Measurements from ENCODE around the gene ANKRD6.
"Not testable (repeated sequence)": the region's sequence is repeated elsewhere in the genome, so short reads cannot be mapped to it uniquely, and the experiment has no call there.

The ANKRD6 gene

DNA sequence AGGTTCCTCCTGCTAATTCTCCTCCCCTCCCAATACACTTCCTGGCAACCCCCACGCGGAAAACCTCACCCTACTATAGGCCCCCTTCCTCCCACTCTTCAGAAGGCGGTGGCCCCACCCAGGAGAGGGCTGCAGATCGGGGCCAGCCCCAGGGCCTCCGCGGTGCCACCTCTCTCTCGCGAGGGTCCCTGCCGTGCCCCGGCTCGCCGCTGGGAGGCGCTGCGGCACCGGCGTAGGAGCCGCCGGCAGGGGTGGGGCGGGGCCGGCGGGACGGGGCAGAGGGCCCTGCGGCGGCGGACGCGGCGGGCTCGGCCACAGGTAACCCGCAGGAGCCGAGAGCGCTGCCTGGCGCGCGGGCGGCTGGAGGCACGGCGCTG is at the start of gene ANKRD6:
ANKRD6 (plus strand) TSS at position 278 of the 377 bp plus-strand sequence. CDS start 133,825 bp downstream, outside the sequence.
- DNase-seq = peak; percentile 82 to 93 (median 90)

DNA sequence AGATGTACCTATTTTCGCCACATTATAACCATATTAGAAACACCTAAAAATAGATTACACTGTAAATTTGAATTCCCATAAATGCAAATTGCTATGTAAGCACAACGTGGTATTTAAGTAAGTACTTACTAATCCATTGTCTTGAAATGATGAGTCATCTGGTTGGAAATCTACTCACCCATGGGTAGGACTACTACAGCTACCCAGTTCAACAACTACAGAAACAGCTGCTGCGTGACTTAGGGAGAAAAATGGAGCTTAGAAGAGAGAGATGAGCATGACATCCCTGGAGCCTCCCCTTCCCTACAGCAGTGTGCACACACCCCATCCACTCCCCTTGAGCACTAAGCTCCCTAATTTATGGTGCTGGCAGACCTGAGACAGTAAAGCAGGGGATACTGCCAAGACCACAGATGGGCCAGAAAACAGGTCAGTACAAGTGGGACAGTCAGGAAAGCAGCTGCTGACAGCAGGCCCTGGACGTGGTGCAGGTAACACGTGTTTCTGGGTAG is 47.7 kb upstream of the ANKRD6 start:
- peak; percentile 20 to 68 (median 50) for DNase-seq

DNA sequence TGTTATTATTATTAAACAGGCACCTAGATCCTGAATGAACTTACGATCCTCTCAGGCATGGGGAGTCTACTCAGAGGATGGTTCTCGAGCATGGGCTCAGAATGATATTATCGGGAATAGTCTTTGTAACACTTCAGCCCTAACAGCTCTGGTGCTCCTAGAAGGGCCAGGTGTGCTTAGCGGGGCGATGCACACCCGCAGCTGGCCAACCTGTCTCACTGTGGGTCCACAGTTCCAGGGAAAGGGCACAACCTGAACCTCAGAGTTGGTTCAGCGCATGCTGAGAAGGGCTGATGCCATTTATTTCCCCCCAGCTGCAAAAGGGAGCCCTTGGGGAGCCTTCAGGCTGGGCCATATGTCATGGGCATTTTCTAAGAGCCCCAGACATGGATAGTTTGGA is 47.1 kb upstream of the ANKRD6 start:
- no peak for DNase-seq

DNA sequence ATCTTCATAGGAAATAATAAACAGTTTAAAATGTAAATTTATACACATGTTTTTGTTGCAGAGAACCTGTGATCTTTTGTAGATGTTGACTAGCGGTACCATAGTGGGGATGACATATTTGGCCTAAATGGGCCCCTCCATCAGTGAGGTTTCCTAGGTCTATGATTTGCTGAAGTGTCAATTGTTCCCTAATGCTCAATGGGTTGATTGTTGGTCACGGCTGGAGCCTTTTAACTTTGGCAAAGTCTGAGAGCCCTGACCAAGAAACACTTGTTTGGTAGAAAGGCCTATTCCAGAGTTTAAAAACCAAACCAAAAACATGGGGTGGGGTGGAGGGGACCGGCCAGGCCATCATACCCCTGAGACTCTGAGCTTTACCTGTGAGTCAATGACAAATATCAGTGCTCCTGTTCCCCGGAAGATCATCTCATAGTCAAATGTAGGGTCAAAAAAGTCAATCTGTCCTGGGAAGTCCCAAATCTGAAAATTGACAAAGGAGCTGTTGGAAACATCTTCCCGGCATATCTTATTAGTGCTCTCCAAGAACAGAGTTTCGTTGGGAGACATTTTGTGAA is 45.9 kb upstream of the ANKRD6 start:
- no peak for DNase-seq

DNA sequence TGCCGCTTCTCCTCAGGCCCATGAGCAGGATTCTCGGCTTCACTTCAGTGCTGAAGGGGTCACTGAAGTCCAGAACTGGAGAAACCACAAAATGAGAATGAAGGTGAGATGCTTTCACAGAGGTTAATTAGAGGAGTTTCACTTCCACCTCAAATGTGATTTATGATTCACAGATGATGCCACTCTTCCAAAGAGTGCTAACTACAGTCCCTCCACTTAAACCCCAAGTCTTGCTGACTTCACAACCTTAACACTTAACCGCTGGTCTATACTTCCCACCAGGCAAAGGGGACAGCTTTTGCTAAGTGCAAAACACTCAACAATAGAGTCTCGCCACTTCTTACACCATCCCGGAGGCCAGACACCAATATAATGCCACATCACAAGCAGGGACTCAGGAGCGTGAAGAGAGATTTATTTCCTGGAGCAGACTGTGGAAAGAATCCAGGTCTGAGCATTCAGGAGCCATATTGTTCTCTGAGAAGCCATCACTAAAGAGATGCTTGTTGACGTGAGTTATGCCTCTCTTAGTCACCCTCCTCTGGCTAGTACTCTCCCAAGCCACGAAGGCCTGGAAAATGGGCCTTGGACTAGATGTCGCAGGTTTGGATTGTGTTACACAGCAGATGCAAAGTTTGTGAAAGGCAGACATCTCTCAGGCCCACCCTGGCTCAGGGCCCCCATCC is 45.3 kb upstream of the ANKRD6 start:
- DNase-seq = no peak

DNA sequence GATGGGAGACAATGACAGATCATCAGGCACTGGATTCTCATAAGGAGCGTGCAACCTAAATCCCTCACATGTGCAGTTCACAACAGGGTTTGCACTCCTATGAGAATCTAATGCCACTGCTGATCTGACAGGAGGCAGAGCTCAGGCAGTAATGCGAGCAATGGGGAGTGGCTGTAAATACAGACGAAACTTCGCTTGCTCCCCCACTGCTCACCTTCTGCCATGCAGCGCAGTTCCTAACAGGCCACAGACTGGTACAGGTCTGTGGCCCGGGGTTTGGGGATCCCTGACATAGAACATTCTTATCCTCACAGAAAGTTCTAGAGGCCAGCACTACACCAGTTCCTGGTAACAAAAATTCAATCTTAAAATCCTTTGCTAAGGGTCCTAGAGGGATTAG is 44.1 kb upstream of the ANKRD6 start:
- DNase-seq = no peak

DNA sequence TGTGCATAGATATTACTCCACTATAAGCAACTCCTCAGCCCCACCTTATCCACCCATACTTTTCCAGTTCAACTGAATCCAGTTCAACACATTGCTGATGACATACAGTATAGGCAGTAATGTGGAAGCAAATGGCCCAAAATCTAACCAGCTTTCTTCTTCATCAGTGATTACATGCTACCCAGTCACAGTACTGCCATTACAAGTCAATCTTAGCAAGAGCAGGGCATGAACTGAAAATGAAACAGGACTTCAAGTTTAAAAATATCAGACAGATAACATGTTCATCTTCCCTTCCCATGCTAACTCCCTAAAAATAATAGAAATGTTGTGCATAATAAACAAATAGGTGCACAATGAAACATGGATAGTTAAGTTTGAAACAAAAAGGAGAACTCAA is 40.1 kb upstream of the ANKRD6 start:
- DNase-seq = no peak

DNA sequence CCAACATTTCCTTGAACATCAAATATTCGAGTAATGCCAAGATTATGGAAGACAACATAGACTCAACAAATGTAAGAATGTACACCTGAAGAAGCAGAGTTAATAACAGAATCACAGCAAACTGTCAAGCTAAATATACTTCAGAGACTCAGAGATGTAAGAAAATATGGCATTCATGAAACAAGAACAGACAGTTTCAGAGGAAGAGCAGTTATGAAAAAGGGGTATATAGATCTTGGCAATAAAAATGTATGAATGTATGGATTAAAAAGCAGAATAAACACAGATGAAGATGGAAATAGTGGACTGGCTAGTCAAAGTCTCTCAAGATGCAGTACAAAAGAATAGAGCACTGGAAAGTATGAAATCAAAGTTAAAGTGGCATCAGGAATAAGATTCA is 39.3 kb upstream of the ANKRD6 start:
- no peak for DNase-seq

DNA sequence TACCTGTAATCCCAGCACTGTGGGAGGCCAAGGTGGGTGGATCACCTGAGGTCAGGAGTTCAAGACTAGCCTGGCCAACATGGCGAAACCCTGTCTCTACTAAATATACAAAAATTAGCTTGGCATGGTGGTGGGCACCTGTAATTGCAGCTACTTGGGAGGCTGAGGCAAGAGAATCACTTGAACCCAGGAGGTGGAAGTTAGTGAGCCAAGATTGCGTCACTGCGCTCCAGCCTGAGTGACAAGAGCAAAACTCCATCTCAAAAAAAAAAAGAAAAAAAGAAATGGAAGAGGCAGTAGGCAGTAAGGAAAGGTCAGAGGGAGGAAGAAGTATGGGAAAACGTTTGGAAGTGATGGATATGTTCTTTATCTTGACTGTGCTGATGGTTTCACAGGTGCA is 35.1 kb upstream of the ANKRD6 start:
- DNase-seq = not testable (repeated sequence)

DNA sequence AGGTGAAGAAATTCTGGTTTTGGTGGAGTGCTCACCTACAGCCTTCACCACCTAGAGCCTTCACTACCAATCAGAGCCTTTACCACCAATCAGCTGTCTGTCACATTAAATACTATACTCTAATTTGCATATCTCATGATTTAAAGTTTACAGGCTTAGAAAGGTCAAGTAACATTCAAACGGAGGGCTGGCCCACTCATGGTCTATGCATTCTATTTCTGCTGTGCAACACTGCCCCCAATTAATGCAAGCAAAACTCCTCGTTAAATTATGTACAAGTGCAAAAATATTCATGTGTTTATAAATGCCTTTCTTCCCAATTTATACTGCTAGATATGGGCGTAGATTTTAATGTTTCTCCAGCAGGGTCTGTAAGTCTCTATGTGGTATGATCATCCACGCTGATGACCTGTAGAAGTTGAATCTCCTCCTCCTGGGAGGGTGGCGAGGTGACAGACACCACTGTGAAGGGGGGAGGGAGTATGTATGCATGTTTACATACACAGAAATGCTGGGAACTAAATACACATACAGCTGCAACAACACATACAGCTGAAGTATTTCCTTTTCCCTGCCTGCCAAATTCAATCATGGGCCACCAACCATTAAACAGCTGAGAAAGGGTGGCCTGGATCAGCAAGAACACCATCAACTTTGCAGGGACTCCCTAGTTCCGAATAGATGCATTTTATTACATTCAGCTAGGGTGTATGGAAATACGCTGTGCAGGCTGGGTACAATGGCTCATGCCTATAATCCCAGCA is 34.0 kb upstream of the ANKRD6 start:
- no peak for DNase-seq

DNA sequence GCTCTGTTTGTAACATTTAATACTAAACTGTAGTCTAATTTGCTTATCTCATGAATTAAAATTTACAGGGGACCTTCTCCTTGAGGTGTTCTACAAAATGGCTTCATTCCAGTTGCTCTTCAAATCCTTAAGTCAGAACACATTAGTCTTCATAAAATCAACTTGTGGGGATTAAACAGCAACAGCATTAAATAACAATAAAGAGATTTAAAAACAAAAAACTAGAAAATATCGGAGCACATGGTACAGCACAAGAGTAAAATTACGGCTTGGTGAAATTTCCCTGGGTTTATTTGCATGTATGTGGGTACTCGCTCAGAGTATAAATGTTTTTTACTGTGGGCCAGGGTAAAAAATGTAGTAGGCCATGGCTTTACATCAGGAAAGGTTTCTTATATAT is 32.9 kb upstream of the ANKRD6 start:
- no peak for DNase-seq

DNA sequence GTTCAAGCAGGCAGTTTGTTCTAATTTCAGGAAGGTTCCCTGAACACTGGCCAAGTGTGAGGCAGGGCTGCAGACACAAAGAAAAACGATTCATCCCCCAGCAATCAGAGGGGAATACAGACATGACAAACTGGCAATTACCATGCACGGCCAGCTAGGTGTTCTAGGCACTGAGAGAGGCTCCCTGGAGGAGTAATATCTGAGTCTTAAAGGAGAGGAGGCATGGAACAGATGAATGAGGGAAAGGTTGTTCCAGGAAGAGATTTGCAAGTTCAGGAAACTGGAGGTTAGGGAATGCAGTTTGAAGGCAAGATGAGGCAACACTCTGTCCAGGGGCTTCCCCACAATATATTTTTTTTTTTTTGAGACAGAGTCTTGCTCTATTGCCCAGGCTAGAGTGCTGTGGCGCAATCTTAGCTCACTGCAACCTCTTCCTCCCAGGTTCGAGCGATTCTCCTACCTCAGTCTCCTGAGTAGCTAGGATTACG is 32.0 kb upstream of the ANKRD6 start:
- DNase-seq = peak; percentile 21 to 29 (median 26)

DNA sequence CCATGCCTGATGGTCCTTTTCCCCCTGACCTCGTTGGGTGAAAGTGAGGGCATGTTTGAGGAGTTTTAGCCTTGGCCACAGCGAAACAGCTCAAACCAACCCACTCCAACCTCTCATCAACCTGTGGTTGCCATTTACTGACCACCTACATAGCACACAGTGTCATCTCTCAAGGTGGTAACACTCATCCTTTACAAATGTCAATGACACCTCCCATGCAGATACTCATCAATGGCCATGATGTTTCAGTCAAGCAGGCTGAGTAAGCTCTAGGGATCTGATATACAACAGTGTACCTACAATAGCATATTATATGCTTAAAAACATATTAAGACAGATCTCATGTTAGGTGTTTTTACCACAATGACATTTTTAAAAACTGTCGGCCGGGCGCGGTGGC is 30.2 kb upstream of the ANKRD6 start:
- DNase-seq = no peak

DNA sequence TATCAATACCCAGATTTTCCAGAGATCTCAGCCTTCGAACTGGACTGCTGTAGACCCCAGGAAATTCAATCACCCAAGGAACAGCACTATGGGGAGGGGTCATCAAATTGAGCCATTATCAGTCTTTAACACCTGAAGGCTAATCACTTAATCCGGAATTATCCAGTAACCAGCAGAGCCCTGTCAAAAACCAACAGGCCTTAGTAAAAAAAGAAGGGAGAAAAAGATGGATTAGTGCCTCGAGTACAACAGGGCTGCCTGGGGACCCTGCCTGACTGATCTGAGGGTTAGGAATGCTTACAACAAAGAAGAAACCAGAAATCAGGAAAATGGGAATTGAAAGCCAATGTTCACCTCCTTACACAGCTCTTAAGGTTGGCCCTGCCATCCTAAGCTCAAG is 28.4 kb upstream of the ANKRD6 start:
- DNase-seq = no peak

DNA sequence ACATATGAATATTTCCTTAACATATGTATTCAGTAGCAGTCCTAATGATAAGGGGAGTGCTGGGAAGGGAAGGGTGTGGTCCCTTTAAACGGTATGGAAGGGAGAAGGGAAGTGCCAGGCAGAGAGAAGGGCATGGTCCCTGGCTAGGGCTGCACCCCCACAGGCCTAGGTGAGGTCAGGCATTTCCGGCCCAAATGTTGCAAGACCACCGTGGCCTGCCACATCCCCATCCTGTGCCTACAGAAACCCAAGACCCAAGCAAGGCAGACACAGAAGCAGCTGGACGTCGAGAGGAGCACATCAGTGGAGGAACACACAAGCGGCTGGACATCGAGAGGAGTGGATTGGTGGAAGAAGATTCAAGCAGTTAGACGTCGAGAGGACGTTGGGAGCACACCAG is 26.8 kb upstream of the ANKRD6 start:
- peak in 1 of 3 donors; percentile 23 for DNase-seq

DNA sequence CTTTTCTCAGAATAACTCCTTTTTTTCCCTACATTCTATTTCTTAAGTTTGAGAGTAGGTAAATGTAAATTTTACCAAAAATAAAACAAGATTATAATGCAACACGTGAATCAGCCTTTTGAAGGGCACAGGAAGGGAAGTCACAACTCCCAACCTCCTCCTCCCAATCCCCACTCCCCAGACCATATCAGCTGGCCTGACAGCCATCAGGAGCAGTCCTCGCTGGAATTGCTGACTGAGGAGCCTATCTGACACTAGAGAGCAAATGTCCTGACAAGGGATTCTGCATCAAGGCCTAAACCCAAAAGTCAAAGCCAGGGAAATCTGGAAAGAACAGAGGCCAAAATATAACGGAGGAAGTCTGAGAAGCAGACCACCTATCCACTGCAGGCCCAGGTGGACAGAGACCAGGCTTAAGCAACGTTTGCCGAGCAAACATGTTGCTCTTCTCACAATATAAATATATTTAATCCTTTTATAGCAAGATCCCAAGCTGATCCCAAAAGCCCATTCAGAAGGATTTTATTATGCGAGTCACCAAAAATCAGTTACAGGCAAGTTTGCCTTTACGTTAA is 23.4 kb upstream of the ANKRD6 start:
- DNase-seq = peak in 1 of 3 donors; percentile 10

DNA sequence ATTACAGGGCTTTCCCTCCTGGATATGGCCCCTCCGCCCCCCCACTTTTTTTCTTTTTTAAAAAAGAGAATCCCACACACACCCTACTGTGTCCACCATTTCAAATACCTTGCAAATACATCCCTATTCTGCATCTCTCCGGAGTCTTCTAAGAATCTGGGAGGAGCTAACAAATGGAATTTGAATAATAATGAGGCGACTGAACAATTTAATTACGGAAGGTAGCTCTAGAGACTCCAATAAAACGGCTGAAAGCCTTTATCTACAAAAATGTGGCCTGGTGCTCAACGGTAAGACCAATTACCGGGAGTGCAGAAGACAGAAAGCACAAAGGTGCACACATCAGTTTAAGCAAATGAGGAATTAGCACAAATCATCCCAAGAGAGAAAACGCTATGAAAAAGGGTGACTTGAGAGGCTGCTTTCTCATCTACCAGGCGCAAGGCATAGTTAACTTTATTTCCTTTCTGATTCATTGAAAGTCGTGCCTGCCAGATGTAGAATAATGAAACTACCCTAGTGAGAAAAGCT is 22.7 kb upstream of the ANKRD6 start:
- DNase-seq = peak in 2 of 3 donors; percentile 29 to 38

DNA sequence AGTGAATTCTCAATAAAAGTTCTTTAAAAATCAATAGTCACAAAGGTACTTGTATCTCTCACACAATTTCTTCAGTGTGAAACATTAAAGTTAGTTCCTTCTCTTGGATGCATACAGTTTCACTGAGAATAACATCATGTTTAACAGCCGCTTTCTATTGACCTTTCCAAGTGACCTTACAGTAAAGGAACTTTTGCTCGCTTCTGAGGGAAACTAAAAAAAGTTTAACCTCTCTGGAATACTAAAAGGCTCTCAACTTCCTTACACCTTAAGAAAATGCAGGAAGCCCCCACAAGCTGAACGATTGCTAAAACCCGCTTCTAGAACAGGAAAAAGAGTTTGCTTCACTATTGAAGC is 22.2 kb upstream of the ANKRD6 start:
- peak in 2 of 3 donors; percentile 23 to 25 for DNase-seq

DNA sequence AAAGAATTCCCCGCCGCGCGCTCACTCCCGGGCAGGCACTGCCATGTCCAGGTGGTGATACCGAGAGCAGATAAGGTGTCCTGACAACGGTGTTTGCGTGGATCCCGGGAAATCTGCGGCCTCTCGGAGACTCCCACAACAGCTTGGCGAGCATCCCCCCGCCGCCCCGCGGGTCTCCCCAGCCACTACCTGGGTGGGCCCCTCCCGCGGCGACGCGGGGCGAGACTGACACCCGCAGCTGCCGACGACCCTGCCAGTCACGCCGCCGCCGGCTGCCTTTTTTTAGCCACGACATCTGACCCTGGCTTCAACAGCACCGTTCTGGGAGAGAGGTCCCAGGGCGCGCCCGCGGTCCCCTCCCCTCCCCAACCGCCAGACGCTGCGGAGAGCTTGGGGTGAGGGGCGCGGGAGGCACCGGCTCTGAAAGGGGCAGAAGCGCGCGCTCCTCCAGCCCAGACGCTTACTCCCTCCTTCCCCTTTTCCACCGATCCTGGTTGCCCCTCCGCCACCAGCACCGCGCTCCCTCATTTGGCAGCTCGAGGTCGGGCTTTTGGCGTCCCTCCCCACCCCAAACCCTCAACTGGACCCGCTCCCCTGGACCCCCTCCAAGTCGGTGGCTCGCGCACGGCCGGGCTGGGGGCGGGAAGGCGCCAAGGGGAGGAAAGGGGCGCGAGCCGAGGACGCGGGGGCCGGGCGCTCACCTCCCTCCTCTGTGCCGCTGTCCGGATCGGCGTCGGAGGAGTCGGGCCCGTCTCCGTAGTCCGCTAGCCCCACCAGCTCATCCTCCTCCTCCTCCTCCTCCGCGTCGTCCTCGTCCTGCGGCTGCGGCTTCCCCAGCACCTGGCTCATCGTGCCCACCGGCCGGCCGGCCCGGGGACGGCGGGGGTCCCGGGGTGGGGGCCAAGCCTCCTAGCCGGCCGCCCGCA is 21.5 kb upstream of the ANKRD6 start:
- peak; percentile 37 to 65 (median 53) for DNase-seq

DNA sequence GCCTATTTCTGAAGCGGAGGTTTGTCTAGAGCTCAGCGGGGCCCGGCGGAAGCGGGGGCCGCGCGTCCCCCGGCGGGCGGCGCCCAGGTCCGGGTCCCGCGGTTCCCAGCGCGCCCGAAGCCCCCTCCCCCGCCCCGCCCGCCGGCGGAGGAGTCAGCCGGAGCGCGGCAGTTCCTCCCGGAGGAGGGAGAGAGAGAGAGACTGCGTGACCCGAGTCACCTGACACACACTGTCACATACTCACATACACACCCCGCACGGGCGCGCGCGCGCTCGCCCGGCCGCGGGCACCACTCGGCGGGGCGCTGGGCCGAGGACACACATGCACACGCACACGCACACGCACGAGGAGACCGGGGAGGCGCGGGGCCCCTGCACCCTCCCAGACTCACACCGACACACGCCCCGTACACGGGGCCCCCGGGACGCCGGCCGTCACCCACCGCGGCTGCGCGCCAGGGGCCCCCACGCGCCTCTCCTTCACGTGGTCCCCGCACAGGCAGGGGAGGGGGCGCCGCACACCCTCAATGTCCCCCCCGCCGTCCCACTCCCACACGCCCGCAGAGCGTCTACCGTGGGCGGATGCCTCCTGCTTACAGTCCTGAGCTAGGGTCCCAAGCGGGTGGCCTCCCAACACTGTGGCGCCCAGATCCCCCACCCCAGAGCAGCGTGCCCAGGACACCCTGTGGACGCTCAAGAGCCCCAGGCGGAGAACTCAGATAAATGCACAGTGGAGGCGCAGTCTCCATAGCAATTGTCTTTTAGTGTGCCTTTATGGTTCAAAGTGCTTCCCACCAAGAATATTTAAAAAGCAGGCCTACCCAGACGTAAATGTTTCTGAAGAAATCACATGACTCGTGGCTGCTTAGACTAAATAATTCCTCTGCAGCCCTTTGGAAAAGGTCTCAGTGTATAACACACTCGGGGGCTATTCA is 20.6 kb upstream of the ANKRD6 start, which contains the start of gene RRAGD:
RRAGD (minus strand) TSS at position 203 of the 935 bp plus-strand sequence. CDS start 280 bp downstream, outside the sequence.
- DNase-seq = peak; percentile 69 to 88 (median 79)

DNA sequence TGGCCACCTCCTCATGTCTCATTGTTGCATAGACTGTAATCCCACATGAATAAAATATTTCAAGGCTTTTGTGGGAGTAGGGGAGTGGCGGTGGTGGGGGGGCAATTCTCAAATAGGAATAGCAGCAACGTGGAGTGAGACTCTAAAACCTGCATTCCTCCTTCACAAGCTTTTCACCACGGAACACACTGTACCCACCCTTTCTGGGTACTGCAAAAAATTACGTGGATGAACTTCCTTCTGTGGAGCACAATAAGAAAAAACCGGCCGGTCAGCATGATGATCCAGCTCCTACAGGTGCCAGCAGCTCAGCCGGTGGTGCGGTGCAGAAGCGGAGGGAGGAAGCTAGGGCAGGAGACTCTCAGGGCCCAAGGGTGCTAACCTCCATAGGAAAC is 19.9 kb upstream of the ANKRD6 start:
- DNase-seq = no peak
